DOHH2 (cell line): ENCODE results near the gene SCD5.

Source experiments
- H3F3A ChIP-seq: fragments of 200-600 bp; sonication (generic), shearing (Covaris generic); 2 replicates; pipeline ENCODE4 v1.6.0; 2016; ENCODE audit warnings: antibody characterized with exemption, mild to moderate bottlenecking; ENCODE audit not compliant: control insufficient read depth, insufficient read depth
- H3K27ac ChIP-seq: fragments of 200-600 bp; sonication (generic); 2 replicates; pipeline ENCODE4 v1.5.1; 2014; ENCODE audit warnings: low read depth, mild to moderate bottlenecking, low read length, moderate library complexity
- H3K27me3 ChIP-seq: fragments of 200-600 bp; sonication (generic); 2 replicates; pipeline ENCODE4 v1.6.1; 2014; ENCODE audit warnings: mild to moderate bottlenecking, low read length, mixed read lengths; ENCODE audit not compliant: control insufficient read depth
- H3K36me3 ChIP-seq: fragments of 200-600 bp; sonication (generic); 2 replicates; pipeline ENCODE4 v1.6.1; 2014; ENCODE audit warnings: mild to moderate bottlenecking, low read length, moderate library complexity, mixed read lengths; ENCODE audit not compliant: control insufficient read depth
- H3K4me1 ChIP-seq: fragments of 200-600 bp; sonication (generic); 2 replicates; pipeline ENCODE4 v1.6.1; 2014; ENCODE audit warnings: mild to moderate bottlenecking, low read length, mixed read lengths; ENCODE audit not compliant: control insufficient read depth
- H3K4me2 ChIP-seq: fragments of 200-600 bp; sonication (generic); 2 replicates; pipeline ENCODE4 v1.6.0; 2014; ENCODE audit warnings: mild to moderate bottlenecking, low read length, moderate library complexity
- H3K4me3 ChIP-seq: fragments of 200-600 bp; sonication (generic); 2 replicates; pipeline ENCODE4 v1.5.1; 2014; ENCODE audit warnings: mild to moderate bottlenecking, low read length, mixed read lengths
- H3K79me2 ChIP-seq: fragments of 200-600 bp; sonication (generic); 2 replicates; pipeline ENCODE4 v1.6.1; 2014; ENCODE audit warnings: mild to moderate bottlenecking, low read length, mixed read lengths; ENCODE audit not compliant: control insufficient read depth
- H3K9me2 ChIP-seq: fragments of 200-600 bp; sonication (generic); replicated peaks from 2 replicates; pipeline ENCODE4 v1.6.1; 2014; ENCODE audit warnings: mild to moderate bottlenecking, low read length, mixed read lengths; ENCODE audit not compliant: control insufficient read depth
- H3K9me3 ChIP-seq: fragments of 200-600 bp; sonication (generic); 2 replicates; pipeline ENCODE4 v1.6.1; 2014; ENCODE audit warnings: antibody characterized with exemption, low read length, mixed read lengths; ENCODE audit not compliant: control insufficient read depth, insufficient read depth
- H4K20me1 ChIP-seq: fragments of 200-600 bp; sonication (generic); 2 replicates; pipeline ENCODE4 v1.6.0; 2014; ENCODE audit warnings: low read depth, mild to moderate bottlenecking, antibody characterized with exemption, low read length, moderate library complexity; ENCODE audit not compliant: control insufficient read depth, insufficient read depth
- CTCF ChIP-seq: fragments of 200-600 bp; sonication (generic); IDR thresholded peaks from one replicate; pipeline ENCODE4 v1.5.1; 2014; ENCODE audit warnings: antibody characterized with exemption, mild to moderate bottlenecking, low read depth, low read length; ENCODE audit not compliant: poor library complexity, severe bottlenecking
- EZH2phosphoT487 ChIP-seq: fragments of 200-600 bp; sonication (generic); IDR thresholded peaks from 2 replicates; pipeline ENCODE4 v1.6.1; 2017; ENCODE audit warnings: borderline replicate concordance, mild to moderate bottlenecking, antibody characterized with exemption, low read length, moderate library complexity, mixed read lengths

SCD5 gene

GRCh38 chr4:82748810-82749470 lies 49.7 kb downstream of the SCD5 start:
- Histone ChIP-seq H3K79me2 (no peaks in the 10 kb centered on the region), H3K4me3 (no peak overlapping the region), H3F3A (no peaks in the 10 kb centered on the region), H3K9me3 (no peaks in the 10 kb centered on the region), H3K4me2 (no peak overlapping the region), H3K4me1 (peaks cover 8% of the 10 kb centered on the region; the same call in 1 of the 2 replicates), H3K9me2 (no peaks in the 10 kb centered on the region), H3K27me3 (no peaks in the 10 kb centered on the region), H3K36me3 (no peaks in the 10 kb centered on the region), H3K27ac (no peak overlapping the region), H4K20me1 (no peaks in the 10 kb centered on the region; the same call in 1 of the 2 replicates)
- no peak for TF ChIP-seq EZH2phosphoT487
- TF ChIP-seq CTCF = no peak

GRCh38 chr4:82747686-82748575 lies 50.7 kb downstream of the SCD5 start:
- H3K27me3 ChIP-seq = no peaks in the 10 kb centered on the region
- H4K20me1 ChIP-seq = no peaks in the 10 kb centered on the region; the same call in 1 of the 2 replicates
- H3K4me2 ChIP-seq = no peak overlapping the region
- H3K9me2 ChIP-seq = no peaks in the 10 kb centered on the region
- no peaks in the 10 kb centered on the region for H3K79me2 ChIP-seq
- H3K27ac ChIP-seq = no peak overlapping the region
- no peaks in the 10 kb centered on the region for H3K9me3 ChIP-seq
- H3K4me3 ChIP-seq = no peak overlapping the region
- H3F3A ChIP-seq = no peaks in the 10 kb centered on the region
- no peak for TF ChIP-seq CTCF
- no peak for TF ChIP-seq EZH2phosphoT487
- peaks cover 5% of the 10 kb centered on the region; the same call in 1 of the 2 replicates for H3K4me1 ChIP-seq
- H3K36me3 ChIP-seq = no peaks in the 10 kb centered on the region

- Histone ChIP-seq H3K4me3 (no peak overlapping the region), H3K9me3 (no peaks in the 10 kb centered on the region), H3K27ac (no peak overlapping the region), H3K4me2 (no peak overlapping the region), H3K79me2 (no peaks in the 10 kb centered on the region), H3K36me3 (no peaks in the 10 kb centered on the region), H4K20me1 (no peaks in the 10 kb centered on the region; the same call in 1 of the 2 replicates), H3F3A (no peaks in the 10 kb centered on the region), H3K9me2 (no peaks in the 10 kb centered on the region), H3K27me3 (no peaks in the 10 kb centered on the region), H3K4me1 (no peaks in the 10 kb centered on the region)
- TF ChIP-seq EZH2phosphoT487 (no peak), CTCF (no peak)
These were observed 51.7 kb downstream of the SCD5 start for GRCh38 chr4:82746705-82747574.
